ENCODE measurements around the gene SCYGR2.

DNA sequence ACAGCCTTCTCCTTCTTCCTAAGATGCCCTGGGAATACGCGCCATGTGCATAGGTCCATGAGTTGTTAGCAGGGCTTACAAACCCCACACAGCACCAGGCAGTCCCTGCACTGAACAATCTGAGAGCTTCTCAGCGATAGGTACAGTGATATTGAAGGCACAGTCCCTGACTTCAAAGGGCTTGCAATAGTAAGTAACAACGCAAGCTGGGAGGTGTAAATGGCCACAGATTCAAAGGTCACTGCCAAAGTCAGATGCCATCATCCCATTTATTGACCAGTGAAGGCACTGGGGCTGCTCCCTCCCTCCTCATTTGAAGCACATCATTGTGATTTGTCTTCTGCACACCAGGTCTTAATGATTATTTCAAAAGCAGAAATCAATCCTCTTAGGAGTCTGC, 16.5 kb downstream of the SCYGR2 start:
- TF ChIP-seq, protein P1, sequence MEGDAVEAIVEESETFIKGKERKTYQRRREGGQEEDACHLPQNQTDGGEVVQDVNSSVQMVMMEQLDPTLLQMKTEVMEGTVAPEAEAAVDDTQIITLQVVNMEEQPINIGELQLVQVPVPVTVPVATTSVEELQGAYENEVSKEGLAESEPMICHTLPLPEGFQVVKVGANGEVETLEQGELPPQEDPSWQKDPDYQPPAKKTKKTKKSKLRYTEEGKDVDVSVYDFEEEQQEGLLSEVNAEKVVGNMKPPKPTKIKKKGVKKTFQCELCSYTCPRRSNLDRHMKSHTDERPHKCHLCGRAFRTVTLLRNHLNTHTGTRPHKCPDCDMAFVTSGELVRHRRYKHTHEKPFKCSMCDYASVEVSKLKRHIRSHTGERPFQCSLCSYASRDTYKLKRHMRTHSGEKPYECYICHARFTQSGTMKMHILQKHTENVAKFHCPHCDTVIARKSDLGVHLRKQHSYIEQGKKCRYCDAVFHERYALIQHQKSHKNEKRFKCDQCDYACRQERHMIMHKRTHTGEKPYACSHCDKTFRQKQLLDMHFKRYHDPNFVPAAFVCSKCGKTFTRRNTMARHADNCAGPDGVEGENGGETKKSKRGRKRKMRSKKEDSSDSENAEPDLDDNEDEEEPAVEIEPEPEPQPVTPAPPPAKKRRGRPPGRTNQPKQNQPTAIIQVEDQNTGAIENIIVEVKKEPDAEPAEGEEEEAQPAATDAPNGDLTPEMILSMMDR (conservative IDR thresholded peaks at IDR 0.05 in 1 of 2, IDR thresholded peaks at IDR 0.05 in 1 of 2; ENCODE audit: extremely low read depth in 1 of 2, insufficient read depth in 1 of 2, low read depth in 1 of 2, low read length in 2 of 2) = no peak
- TF ChIP-seq EZH2 (IDR thresholded peaks at IDR 0.05; ENCODE audit: borderline replicate concordance, low read length) = no peak

Measured in mammary epithelial cell (primary cell).